ENCODE measurements around the gene CYBRD1.
"Not testable (repeated sequence)": the region's sequence is repeated elsewhere in the genome, so short reads cannot be mapped to it uniquely, and the experiment has no call there.

The CYBRD1 gene

DNA sequence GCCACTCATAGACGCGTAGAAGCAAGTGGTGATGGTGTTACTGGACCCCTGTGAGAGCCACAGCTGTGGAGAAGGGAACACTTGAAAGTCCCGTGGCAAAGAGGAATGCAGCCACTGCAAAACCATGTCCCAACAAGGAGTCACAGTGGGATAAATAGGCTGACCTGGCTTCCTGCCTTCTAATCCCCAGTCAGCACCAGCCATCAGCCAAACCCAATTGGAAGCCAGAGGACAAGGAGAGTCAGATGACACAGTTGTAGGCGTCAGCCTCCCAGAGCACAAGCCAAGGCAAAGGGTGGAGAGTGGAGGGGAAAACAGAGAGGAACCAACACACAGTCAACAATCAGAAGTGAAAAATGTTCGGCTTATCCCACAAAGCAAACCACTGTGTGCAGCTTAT lies 5.5 kb upstream of the CYBRD1 start:
- H3K9me3 ChIP-seq (replicated peaks; ENCODE audit: low read length), result no peaks in the 10 kb centered on the region
- no peak overlapping the region for H3K9ac ChIP-seq (ENCODE audit: low read depth, low read length)
- H3K36me3 ChIP-seq (ENCODE audit: insufficient read depth, low read length), result no peaks in the 10 kb centered on the region
- H3K4me3 ChIP-seq (ENCODE audit: low read length), result no peak overlapping the region
- H3K4me1 ChIP-seq (ENCODE audit: control insufficient read depth, insufficient read depth, low read length), result peaks cover 15% of the 10 kb centered on the region
- H3K4me2 ChIP-seq (ENCODE audit: low read length), result no peak overlapping the region
- no peaks in the 10 kb centered on the region for H3K27me3 ChIP-seq (ENCODE audit: control insufficient read depth, insufficient read depth, low read length)

- Histone ChIP-seq H3K36me3 (ENCODE audit: insufficient read depth, low read length) (no peaks in the 10 kb centered on the region), H3K4me2 (ENCODE audit: low read length) (no peak overlapping the region), H3K4me3 (ENCODE audit: low read length) (no peak overlapping the region), H3K9ac (ENCODE audit: low read depth, low read length) (no peak overlapping the region), H3K4me1 (ENCODE audit: control insufficient read depth, insufficient read depth, low read length) (peaks cover 27% of the 10 kb centered on the region), H3K27me3 (ENCODE audit: control insufficient read depth, insufficient read depth, low read length) (no peaks in the 10 kb centered on the region), H3K9me3 (replicated peaks; ENCODE audit: low read length) (no peaks in the 10 kb centered on the region)
Measured at GRCh38 chr2:171520471-171520870, 1.8 kb upstream of the CYBRD1 start.

- H3K4me3 ChIP-seq (ENCODE audit: low read length), result peak overlapping the region; percentile 99
- H3K27me3 ChIP-seq (ENCODE audit: control insufficient read depth, insufficient read depth, low read length), result no peaks in the 10 kb centered on the region
- H3K36me3 ChIP-seq (ENCODE audit: insufficient read depth, low read length), result no peaks in the 10 kb centered on the region
- peaks cover 18% of the 10 kb centered on the region for H3K4me1 ChIP-seq (ENCODE audit: control insufficient read depth, insufficient read depth, low read length)
- H3K9me3 ChIP-seq (replicated peaks; ENCODE audit: low read length), result no peaks in the 10 kb centered on the region
- H3K9ac ChIP-seq (ENCODE audit: low read depth, low read length), result peak overlapping the region; percentile 89
- peak overlapping the region; percentile 91 for H3K4me2 ChIP-seq (ENCODE audit: low read length)
Measured at GRCh38 chr2:171521361-171522051, 768 bp upstream of the CYBRD1 start.

- Histone ChIP-seq H3K27me3 (ENCODE audit: control insufficient read depth, insufficient read depth, low read length) (no peaks in the 10 kb centered on the region), H3K4me1 (ENCODE audit: control insufficient read depth, insufficient read depth, low read length) (peaks cover 18% of the 10 kb centered on the region), H3K9ac (ENCODE audit: low read depth, low read length) (peak overlapping the region; percentile 89), H3K9me3 (replicated peaks; ENCODE audit: low read length) (no peaks in the 10 kb centered on the region), H3K4me3 (ENCODE audit: low read length) (peak overlapping the region; percentile 99), H3K4me2 (ENCODE audit: low read length) (peak overlapping the region; percentile 91), H3K36me3 (ENCODE audit: insufficient read depth, low read length) (no peaks in the 10 kb centered on the region)
Measured at GRCh38 chr2:171522788-171523087, 464 bp downstream of the CYBRD1 start.

DNA sequence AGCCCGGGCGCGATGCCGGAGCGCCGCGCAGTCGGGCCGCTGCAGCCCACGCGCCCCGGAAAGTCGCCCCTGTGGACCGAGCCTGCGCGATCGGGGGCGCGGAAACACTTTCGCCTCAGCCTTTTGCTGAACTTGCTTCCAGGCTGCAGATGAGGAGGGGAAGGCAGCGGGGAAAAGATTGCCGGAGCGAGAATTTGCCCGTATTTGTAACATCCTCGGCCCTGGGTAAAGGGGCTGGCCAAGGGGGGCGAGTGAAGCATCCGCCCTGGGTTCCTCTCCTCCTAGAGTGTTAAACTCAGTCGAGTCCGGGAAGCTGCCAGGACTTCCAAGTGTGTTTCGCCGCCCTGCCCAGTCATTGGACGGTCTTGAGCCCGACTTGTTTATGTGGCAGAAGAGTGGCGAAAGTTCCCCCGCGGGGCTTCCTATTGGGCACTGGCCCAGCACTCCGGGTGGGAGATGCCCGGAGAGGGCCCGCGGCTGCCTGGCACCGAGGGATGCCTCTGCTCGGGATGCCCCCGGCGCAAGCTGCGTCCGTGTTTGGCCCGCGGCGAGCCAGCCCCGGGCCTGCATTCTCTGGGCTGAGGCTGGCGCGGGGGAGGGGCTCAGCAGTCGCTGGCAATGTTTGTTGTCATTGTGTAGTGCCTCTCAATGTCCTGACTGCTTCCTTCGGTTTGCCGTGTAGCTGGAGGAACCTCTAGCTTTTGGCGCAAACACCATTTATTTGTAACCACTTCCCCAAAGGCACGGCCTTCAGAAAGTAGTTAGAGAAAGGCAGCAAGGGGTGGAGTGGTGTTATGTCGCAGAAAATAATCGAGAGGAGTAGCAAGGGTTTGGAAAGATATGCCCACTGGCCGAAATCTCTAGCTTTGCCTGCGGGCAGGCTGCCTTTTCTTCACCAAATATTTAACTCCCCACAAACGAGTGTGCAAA lies 1.1 kb downstream of the CYBRD1 start:
- peak overlapping the region; percentile 91 for H3K4me2 ChIP-seq (ENCODE audit: low read length)
- no peaks in the 10 kb centered on the region for H3K9me3 ChIP-seq (replicated peaks; ENCODE audit: low read length)
- peaks cover 18% of the 10 kb centered on the region for H3K4me1 ChIP-seq (ENCODE audit: control insufficient read depth, insufficient read depth, low read length)
- no peaks in the 10 kb centered on the region for H3K27me3 ChIP-seq (ENCODE audit: control insufficient read depth, insufficient read depth, low read length)
- no peaks in the 10 kb centered on the region for H3K36me3 ChIP-seq (ENCODE audit: insufficient read depth, low read length)
- H3K9ac ChIP-seq (ENCODE audit: low read depth, low read length), result peak overlapping the region; percentile 89
- peak overlapping the region; percentile 99 for H3K4me3 ChIP-seq (ENCODE audit: low read length)

GRCh38 chr2:171524018-171524401 lies 1.7 kb downstream of the CYBRD1 start:
- Histone ChIP-seq H3K4me2 (ENCODE audit: low read length) (peak overlapping the region; percentile 91), H3K4me3 (ENCODE audit: low read length) (peak overlapping the region; percentile 99), H3K4me1 (ENCODE audit: control insufficient read depth, insufficient read depth, low read length) (peaks cover 18% of the 10 kb centered on the region)

GRCh38 chr2:171529914-171530313 lies 7.6 kb downstream of the CYBRD1 start:
- no peaks in the 10 kb centered on the region for H3K9me3 ChIP-seq (replicated peaks; ENCODE audit: low read length)
- no peaks in the 10 kb centered on the region for H3K27me3 ChIP-seq (ENCODE audit: control insufficient read depth, insufficient read depth, low read length)
- H3K4me3 ChIP-seq (ENCODE audit: low read length), result no peak overlapping the region
- H3K9ac ChIP-seq (ENCODE audit: low read depth, low read length), result no peak overlapping the region
- H3K4me1 ChIP-seq (ENCODE audit: control insufficient read depth, insufficient read depth, low read length), result peaks cover 25% of the 10 kb centered on the region
- H3K4me2 ChIP-seq (ENCODE audit: low read length), result peak overlapping the region; percentile 71
- H3K36me3 ChIP-seq (ENCODE audit: insufficient read depth, low read length), result no peaks in the 10 kb centered on the region

More at GRCh38 chr2:171524018-171524401, 1.7 kb downstream of the CYBRD1 start:
- peak overlapping the region; percentile 89 for H3K9ac ChIP-seq (ENCODE audit: low read depth, low read length)
- H3K27me3 ChIP-seq (ENCODE audit: control insufficient read depth, insufficient read depth, low read length), result no peaks in the 10 kb centered on the region
- no peaks in the 10 kb centered on the region for H3K36me3 ChIP-seq (ENCODE audit: insufficient read depth, low read length)
- no peaks in the 10 kb centered on the region for H3K9me3 ChIP-seq (replicated peaks; ENCODE audit: low read length)

DNA sequence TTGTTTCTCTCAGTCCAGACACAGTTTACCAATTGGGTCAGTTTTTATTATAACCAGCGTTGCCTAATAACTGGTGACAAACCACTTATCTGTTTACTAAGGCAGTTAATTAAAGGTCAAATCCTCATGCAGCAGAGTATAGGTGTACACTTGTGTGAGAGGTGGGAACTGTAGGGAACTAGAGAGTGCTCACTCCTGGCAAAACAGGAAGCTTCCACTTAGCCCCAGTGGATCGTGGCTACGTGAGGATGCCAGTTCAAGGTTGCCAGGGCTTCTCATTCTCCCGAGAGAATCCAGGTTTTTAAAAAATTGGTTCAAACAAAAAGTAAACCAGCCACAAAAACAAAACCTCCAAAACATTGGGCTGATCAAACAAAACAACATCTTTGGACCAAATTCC lies 8.1 kb downstream of the CYBRD1 start:
- Histone ChIP-seq H3K9ac (ENCODE audit: low read depth, low read length) (no peak overlapping the region), H3K4me3 (ENCODE audit: low read length) (no peak overlapping the region), H3K27me3 (ENCODE audit: control insufficient read depth, insufficient read depth, low read length) (no peaks in the 10 kb centered on the region), H3K9me3 (replicated peaks; ENCODE audit: low read length) (no peaks in the 10 kb centered on the region), H3K4me2 (ENCODE audit: low read length) (peak overlapping the region; percentile 71), H3K4me1 (ENCODE audit: control insufficient read depth, insufficient read depth, low read length) (peaks cover 25% of the 10 kb centered on the region), H3K36me3 (ENCODE audit: insufficient read depth, low read length) (no peaks in the 10 kb centered on the region)

GRCh38 chr2:171530859-171531258 lies 8.6 kb downstream of the CYBRD1 start:
- H3K4me1 ChIP-seq (ENCODE audit: control insufficient read depth, insufficient read depth, low read length), result peaks cover 25% of the 10 kb centered on the region
- H3K9ac ChIP-seq (ENCODE audit: low read depth, low read length), result peak overlapping the region; percentile 19
- peak overlapping the region; percentile 71 for H3K4me2 ChIP-seq (ENCODE audit: low read length)
- H3K36me3 ChIP-seq (ENCODE audit: insufficient read depth, low read length); H3K9me3 ChIP-seq (replicated peaks; ENCODE audit: low read length); H3K27me3 ChIP-seq (ENCODE audit: control insufficient read depth, insufficient read depth, low read length): not testable (repeated sequence)
- peak overlapping the region; percentile 45 for H3K4me3 ChIP-seq (ENCODE audit: low read length)

DNA sequence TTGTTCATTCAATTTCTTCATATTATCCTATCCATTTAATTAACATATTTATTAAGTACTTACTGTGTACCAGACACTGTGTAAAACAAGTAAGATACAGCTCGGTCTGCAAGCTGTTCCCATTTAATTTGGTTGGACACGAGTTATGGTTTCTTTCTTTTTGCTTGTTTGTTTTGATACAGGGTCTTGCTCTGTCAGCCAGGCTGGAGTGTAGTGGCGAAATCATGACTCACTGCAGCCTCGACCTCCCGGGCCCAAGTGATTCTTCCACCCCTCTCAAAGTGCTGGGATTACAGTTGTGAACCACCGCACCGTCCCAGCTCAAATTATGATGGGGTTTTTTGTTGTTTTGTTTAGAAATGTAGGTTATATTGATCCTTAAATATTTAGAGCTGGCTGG lies 9.0 kb downstream of the CYBRD1 start:
- Histone ChIP-seq H3K27me3 (ENCODE audit: control insufficient read depth, insufficient read depth, low read length) (no peaks in the 10 kb centered on the region), H3K9me3 (replicated peaks; ENCODE audit: low read length) (no peaks in the 10 kb centered on the region), H3K36me3 (ENCODE audit: insufficient read depth, low read length) (no peaks in the 10 kb centered on the region), H3K4me2 (ENCODE audit: low read length) (peak overlapping the region; percentile 71), H3K4me1 (ENCODE audit: control insufficient read depth, insufficient read depth, low read length) (peaks cover 25% of the 10 kb centered on the region), H3K4me3 (ENCODE audit: low read length) (peak overlapping the region; percentile 45), H3K9ac (ENCODE audit: low read depth, low read length) (peak overlapping the region; percentile 73)

DNA sequence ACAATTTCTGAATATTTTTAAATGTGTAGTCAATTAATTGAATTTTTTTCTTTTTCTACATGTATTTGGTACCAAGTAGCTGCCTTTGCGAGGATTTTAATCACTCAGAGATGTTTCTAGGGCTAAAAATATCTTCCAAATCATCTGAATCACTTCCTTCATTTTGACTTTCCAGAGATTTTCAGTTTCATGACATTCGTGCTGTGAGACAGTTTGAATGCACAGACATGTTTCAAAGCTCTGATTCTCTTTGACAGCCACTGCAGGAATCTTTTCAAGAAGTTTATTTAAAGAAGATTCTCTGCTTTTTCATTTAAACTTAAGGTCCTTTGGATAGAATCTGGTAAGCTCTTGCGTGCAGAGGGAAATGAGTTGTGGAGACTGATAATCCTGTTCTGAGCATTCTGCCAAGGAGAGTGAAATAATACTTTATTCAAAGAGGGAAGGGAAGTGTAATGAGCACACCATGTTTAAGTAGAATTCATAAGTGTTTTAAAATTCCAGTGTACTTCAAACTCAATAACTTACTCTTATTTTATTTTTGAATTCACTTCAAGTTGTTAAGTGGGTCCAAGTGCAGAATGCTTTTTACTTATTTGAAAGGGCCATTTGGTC lies 9.7 kb downstream of the CYBRD1 start:
- Histone ChIP-seq H3K4me2 (ENCODE audit: low read length) (peak overlapping the region; percentile 71), H3K36me3 (ENCODE audit: insufficient read depth, low read length) (no peaks in the 10 kb centered on the region), H3K27me3 (ENCODE audit: control insufficient read depth, insufficient read depth, low read length) (no peaks in the 10 kb centered on the region), H3K9me3 (replicated peaks; ENCODE audit: low read length) (no peaks in the 10 kb centered on the region), H3K4me3 (ENCODE audit: low read length) (peak overlapping the region; percentile 45), H3K4me1 (ENCODE audit: control insufficient read depth, insufficient read depth, low read length) (peaks cover 25% of the 10 kb centered on the region), H3K9ac (ENCODE audit: low read depth, low read length) (peak overlapping the region; percentile 73)
